GM12801 (cell line): ENCODE results near the gene ZNF557.

Experiments
- TF ChIP-seq, protein P1 (sequence below): IDR thresholded peaks from one replicate; pipeline ENCODE4 v1.5.1; 2011; ENCODE audit warnings: control low read depth; ENCODE audit not compliant: insufficient read length; ENCODE audit errors: extremely low read depth

ZNF557 gene

GRCh38 chr19:7063764-7064418 lies 5.6 kb upstream of the ZNF557 start:
- TF ChIP-seq, protein P1, sequence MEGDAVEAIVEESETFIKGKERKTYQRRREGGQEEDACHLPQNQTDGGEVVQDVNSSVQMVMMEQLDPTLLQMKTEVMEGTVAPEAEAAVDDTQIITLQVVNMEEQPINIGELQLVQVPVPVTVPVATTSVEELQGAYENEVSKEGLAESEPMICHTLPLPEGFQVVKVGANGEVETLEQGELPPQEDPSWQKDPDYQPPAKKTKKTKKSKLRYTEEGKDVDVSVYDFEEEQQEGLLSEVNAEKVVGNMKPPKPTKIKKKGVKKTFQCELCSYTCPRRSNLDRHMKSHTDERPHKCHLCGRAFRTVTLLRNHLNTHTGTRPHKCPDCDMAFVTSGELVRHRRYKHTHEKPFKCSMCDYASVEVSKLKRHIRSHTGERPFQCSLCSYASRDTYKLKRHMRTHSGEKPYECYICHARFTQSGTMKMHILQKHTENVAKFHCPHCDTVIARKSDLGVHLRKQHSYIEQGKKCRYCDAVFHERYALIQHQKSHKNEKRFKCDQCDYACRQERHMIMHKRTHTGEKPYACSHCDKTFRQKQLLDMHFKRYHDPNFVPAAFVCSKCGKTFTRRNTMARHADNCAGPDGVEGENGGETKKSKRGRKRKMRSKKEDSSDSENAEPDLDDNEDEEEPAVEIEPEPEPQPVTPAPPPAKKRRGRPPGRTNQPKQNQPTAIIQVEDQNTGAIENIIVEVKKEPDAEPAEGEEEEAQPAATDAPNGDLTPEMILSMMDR: no peak

- TF ChIP-seq, protein P1: no peak
Measured at GRCh38 chr19:7067716-7068115, 1.8 kb upstream of the ZNF557 start.

DNA sequence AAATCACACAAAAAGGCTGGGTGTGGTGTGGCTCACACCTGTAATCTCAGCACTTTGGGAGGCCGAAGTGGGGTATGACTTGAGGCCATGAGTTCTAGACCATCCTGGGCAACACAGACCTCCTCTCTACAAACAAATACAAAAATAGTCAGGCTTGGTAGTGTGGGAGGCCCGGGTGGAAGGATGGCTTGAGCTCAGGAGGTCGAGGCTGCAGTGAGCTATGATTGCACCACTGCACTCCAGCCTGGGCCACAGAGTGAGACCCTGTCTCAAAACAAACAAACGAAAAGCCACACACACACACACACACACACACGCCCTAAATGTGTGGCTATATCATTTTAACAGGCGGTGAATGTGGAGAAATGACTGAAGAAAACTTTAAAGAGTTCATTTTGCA lies 904 bp upstream of the ZNF557 start:
- TF ChIP-seq, protein P1: no peak

DNA sequence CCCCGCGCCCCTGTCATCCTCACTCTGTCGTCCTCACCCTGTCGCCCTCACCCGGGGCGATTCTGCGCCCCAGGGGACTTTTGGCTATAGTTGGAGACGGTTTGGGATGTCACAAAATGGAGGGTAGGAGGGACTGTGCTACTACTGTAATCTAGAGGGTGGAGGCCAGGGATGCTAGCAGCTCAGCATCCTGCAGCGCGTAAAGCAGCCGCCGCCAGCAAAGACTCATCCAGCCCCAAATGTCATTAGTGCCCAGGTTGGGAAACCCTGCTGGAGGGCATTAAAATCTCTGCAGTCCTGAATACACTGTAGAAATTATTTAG lies 362 bp downstream of the ZNF557 start:
- TF ChIP-seq, protein P1: no peak

- TF ChIP-seq, protein P1: no peak
Measured at GRCh38 chr19:7072541-7072940, 3.0 kb downstream of the ZNF557 start.

DNA sequence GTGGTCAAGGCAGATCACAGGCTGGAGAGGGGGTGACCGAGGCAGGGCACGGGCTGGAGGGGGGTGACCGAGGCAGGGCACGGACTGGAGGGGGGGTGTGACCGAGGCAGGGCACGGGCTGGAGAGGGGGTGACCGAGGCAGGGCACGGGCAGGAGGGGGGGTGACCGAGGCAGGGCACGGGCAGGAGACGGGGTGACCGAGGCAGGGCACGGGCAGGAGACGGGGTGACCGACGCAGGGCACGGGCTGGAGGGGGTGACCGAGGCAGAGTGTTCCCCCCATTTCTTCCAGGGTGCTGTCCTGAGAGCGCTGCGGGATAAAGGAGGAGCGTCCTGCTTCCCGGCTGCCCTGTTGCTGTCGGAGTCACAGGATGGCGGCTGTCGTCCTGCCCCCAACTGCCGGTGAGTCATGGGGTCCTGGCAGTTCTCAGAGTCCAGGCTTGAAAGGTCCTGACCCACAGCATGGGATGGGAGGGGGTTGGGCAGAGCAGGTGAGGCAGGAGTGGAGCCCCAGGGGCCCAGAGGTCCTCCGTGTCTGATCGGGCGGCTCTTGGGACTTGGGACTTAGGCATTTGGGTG lies 5.3 kb downstream of the ZNF557 start:
- TF ChIP-seq, protein P1: no peak

DNA sequence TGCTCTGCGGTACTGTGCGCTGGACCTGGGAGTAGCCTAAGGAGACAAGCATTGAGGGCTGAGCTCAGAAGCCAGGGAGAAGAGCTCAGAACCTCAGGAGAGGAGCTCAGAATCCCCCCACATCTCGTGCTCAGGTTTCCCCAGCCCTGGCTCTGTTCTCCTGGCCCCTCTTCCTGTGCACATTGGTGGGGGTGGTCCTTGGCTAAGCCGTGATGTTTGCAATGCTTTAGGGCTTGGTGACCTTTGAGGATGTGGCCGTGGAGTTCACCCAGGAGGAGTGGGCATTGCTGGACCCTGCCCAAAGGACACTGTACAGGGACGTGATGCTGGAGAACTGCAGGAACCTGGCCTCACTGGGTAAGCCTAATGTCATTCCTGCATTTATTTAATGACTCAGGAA lies 6.6 kb downstream of the ZNF557 start:
- TF ChIP-seq, protein P1: no peak
